Endothelial cell of hepatic sinusoid (primary cell): ENCODE data around the gene RNF151.
"Not testable (repeated sequence)": the region's sequence is repeated elsewhere in the genome, so short reads cannot be mapped to it uniquely, and the experiment has no call there.

Experiments
- in situ Hi-C: cut with HindIII; loops from 2 replicates; pipeline ENCODE4 v1.10.0; 2017; ENCODE audit warnings: low sequenced_read_pairs

RNF151 gene, protein sequence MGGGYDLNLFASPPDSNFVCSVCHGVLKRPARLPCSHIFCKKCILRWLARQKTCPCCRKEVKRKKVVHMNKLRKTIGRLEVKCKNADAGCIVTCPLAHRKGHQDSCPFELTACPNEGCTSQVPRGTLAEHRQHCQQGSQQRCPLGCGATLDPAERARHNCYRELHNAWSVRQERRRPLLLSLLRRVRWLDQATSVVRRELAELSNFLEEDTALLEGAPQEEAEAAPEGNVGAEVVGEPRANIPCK

DNA sequence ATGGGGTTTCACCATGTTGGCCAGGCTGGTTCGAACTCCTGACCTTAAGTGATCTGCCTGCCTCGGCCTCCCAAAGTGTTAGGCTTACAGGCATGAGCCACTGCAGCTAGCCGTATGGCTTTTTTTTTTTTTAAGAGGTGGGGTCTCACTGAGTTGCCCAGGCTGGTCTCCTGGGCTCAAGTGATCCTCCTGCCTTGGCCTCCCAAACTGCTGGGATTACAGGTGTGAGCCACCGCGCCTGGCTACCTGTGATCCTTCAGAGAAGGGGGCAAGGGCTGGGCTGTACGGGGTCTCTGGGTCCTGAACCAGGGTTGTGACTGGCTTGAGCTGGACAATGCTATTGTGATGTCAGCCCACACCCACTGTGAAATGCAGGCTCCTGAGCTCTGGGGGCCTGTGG is at the start of gene RNF151:
Gene RNF151, plus strand, starts transcription at position 397 of the 400 bp plus-strand sequence. CDS start 26 bp downstream, outside the sequence.
- in situ Hi-C loops, result loop anchor here (5.0 kb wide), 1 partner anchor 71 kb away; no protein-coding TSS in a partner anchor

DNA sequence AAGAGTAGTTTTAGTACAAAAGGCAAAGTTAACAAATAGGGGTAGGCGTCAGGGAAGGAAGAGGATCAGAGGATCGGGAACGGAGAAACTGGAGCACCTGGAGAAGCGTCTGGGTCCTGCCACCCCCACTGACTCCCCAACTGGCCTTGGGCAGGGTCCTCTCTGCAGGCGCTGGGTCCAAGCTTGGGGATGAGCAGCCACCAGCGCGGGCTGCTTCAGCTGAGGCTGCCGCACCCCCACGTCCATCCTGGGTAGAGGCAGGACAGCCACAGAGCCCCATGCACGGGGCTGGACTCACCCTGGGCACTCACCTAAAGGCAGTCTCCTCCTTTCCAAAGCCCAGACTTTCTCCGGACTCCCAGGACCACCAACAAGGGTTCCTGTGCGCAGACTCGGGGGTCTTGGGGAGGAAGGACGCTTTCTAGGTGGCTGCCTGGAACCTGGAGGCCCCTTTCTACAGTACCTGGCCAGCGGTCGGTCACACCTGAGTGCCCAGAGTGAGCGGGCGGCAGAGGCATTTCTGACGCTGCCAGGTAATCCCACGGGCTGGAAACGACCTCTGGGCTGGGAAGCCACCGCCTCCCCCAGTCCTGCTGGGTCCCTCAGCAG is 49.5 kb upstream of the RNF151 start:
- in situ Hi-C loops, result loop anchor here (5.0 kb wide), 1 partner anchor 65 kb away; no protein-coding TSS in a partner anchor

DNA sequence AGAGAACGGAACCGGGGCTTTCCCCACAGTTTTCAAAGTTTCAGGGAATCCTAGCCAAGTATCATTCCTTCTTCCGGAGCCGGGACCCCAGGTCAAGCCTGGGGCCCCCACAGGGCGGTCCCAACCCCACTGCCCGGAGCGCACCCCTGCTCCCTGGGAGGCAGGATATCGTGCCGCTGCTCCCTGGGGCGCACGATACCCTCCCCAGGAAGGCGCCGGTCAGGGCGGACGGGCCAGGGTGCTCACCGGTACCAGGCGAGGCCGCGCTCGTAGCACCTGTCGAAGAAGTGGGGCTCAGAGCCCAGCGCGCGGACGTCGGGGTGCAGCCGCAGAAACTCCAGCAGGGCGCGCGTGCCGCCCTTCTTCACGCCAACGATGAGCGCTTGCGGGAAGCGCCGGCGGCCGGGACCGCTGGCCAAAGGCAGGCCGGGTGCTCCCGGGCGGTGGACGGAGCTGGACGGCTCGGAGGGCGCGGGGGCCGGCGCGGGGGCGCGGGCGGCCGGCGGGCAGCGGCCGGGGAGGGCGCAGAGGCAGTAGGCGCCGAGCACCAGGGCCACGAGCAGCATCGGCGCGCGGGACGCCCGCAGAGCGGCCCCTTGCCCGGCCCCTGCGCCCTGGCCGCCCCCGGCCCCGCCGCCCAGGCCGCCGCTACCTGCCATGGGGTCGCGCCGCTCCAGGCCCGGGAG is 48.8 kb upstream of the RNF151 start:
- in situ Hi-C loops, result loop anchor here (5.0 kb wide), 1 partner anchor 66 kb away; no protein-coding TSS in a partner anchor

DNA sequence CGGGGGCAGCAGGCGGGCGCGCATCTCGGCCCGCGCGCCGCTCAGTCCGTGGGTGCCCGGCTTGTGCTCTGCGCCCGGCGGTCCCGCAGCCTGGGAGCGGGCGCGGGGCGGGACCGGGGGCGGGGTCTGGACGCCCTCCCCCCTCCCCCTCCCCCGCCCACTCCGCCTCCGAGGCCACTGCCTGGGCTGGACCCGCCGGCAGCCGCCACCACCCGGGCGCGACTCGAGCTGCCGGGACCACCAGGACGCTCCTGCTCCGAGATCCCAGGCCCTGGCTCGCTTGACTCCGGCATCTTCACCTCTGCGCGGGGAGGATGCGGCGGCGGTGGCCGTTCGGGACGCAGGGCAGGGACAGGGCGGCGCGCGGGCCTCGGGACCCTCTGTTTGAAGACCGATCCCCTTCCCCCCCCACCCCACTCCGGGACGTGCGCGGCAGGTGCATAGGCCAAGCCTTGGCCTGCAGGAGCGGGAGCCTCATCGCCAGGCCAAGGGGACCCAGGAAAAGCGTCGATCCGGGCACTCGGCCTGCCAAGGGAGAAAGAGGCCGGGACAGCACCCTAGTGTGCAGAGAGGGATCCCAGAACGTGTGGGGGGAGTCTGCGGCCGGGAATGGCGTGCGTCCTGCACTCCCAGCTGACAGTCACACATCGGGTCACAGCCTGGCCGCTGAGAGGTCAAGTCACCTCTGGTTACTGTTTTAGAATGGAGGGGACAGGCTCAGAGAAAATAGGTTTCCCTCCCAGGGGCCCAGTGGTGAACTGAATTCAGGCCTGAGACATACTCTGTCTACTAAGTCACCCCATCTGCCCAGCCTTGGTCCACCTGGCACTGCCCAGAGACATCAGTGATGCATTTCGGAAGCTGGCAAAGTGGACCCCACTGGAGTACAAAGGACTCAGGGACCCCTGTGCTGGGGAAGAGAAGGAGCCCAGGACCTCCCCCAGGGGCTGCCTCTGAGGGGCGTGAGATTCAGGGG is 48.0 kb upstream of the RNF151 start, which contains the start of gene HS3ST6:
Gene HS3ST6, minus strand, starts transcription at position 65 of the 976 bp plus-strand sequence. CDS start 92 bp downstream, outside the sequence.
- in situ Hi-C loops, result loop anchor here (5.0 kb wide), 1 partner anchor 66 kb away; no protein-coding TSS in a partner anchor

DNA sequence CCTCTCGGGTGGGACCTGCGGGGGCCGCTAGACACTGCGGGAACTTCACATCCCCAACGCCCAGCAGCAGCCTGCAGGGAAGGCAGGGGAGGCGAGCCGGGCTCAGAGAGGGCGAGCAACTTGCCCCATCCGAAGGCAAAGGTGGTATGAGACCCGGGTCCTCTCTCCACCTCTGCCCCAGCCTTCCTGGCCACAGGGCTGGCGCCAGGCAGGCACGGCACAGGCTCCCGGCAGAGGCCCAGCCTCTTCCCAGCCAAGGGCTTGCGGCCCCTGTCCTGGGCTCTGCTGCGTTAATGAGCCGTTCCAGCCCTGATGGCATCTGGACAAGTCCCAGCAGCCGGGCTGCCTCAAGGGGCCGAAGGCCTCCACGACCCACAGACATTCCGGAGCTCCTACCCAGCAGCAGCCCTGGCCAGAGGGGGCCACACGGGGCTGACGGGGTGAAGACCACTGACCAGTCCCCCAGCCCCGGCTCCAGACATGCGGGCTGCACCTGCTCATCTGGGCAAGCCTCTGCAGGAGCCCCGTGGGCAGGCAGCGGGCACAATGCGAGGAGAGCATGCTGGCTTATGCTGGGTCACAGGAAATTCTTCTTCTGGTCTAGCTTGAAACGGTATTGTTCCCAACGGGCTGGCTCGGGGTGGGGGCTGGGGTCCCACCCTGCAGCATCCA is 47.2 kb upstream of the RNF151 start:
- in situ Hi-C loops, result loop anchor here (5.0 kb wide), 1 partner anchor 67 kb away; no protein-coding TSS in a partner anchor

DNA sequence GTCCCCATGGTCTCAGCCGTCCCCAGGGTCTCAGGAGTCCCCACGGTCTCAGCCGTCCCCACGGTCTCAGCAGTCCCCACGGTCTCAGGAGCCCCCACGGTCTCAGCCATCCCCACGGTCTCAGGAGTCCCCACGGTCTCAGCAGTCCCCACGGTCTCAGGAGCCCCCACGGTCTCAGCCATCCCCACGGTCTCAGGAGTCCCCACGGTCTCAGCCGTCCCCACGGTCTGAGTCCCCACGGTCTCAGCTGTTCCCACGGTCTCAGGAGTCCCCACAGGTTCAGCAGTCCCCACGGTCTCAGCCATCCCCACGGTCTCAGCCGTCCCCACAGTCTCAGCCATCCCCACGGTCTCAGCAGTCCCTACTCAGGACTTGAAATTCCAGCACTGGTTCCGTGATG is 46.5 kb upstream of the RNF151 start:
- in situ Hi-C loops, result not testable (repeated sequence)

DNA sequence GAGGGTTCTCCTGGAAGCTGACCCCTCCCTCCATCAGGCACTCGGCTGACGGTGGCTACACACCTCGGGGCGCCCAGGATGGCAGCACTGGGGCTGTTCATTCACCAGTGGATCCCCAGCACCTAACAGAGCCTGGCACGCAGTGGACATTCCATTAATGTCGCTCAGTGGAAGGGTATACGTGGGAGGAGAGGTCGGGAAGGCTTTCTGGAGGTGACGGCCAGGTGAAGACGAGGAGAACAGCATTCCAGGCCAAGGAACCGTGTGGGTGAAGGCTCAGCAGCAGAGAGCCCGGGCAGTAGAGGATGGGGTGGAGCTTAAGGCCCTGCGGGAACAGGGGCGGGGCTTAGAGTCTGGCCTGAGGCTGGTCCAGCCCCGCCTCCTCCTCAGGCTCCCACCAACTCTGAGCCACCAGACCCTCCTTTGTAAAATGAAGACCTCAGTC is 45.9 kb upstream of the RNF151 start:
- in situ Hi-C loops, result no loop called here

DNA sequence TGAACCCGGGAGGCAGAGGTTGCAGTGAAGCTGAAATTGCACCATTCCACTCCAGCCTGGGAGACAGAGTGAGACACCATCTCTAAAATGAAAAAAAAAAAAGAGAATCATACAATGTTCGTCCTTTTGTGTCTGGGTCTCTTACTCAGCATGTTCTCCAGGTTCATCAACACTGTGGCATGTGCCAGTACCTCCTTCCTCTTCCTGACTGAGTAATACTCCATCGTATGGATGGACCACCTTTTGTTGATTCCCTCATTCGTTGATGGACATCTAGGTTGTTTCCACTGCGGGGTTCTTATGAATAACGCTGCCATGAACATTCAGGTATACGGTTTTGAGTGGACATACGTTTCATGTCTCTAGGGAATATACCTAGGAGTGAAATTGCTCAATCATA is 44.3 kb upstream of the RNF151 start:
- in situ Hi-C loops, result no loop called here

DNA sequence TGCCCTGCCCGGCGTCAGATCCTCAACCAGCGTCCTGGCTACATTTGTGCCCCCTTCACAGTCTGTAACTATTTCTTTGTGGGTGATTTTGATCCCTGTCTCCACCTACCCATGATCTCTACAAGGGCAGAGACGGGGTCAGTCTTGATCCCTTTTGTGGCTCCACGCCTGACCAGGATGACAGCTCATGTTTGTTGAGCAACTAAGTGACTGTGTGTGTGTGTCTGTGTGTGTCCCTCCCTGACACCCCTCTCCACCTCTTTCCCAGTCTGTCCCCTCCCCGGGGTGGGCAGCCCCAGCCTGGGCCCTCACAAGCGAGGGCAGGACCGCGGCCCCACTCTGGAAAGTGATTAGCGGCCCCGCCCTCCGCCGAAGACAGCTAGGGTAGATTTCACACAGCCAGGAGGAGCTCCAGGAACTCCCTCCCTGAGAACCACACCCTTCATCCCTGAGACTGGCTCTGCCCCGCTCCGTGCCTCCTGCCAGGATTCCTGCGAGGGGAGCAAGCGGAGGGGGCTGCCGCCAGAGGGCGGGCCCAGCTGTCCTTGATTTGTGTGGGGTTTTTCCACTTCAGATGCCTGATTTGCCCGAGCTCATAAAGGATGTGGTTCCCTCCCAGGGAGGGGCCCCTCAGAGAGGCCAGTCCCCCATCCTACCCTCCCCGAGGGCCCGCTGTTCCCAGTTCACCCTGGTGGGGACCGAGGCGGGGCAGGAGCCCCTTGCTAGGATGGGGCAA is 43.2 kb upstream of the RNF151 start:
- in situ Hi-C loops, result no loop called here

DNA sequence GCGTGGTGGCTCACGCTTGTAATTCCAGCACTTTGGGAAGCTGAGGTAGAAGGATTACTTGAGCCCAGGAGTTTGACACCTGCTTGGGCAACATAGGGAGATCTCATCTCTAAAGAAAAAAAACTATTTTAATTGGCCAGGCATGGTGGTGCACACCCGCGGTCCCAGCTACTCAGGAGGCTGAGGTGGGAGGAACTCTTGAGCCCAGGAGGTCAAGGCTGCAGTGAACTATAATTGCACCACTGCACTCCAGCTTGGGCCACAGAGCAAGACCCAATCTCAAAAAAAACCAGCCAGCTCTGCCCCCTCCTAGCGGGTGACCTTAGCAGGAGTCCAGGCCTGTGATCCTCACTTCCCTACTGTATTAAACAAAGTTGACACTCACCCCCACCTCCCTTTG is 42.6 kb upstream of the RNF151 start:
- in situ Hi-C loops, result no loop called here

DNA sequence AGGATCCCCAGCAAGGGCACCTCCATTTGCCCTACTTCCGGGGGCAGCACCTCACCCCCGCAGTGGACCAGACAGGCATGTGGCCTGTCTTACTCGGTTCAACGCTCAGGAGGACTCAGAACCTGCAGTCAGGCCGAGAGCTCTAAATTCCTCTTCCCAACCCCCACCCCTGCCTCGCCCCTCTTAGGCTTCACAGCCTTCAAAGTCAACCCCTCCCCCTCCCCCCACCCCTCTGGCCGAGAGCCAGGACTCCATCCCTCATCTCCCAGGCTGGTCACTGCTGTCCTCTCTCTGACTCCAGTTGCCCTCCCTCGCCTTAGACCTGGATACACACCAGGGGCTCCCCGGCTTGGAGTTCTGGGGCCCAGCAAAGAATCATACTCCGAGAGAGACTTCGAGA is 40.4 kb upstream of the RNF151 start:
- in situ Hi-C loops, result no loop called here

DNA sequence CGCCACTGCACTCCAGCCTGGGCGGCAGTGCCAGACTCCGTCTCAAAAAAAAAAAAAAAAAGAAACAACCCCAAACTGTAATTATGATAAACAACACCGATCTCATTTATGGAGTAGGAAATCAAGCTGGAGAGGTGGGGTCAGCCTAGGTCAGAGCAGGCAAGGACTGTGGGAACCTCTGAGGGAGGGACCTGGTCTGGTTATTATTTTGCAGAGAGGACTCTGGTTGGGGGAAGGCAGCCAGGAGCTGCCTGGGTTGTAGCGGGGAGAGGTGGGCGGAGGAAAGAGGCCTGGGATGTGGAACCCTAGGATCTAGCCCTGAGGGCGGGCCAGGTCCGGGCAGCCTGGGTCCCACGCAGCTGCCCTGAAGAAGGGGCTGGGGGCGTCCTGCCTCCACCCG is 37.6 kb upstream of the RNF151 start:
- in situ Hi-C loops, result no loop called here

DNA sequence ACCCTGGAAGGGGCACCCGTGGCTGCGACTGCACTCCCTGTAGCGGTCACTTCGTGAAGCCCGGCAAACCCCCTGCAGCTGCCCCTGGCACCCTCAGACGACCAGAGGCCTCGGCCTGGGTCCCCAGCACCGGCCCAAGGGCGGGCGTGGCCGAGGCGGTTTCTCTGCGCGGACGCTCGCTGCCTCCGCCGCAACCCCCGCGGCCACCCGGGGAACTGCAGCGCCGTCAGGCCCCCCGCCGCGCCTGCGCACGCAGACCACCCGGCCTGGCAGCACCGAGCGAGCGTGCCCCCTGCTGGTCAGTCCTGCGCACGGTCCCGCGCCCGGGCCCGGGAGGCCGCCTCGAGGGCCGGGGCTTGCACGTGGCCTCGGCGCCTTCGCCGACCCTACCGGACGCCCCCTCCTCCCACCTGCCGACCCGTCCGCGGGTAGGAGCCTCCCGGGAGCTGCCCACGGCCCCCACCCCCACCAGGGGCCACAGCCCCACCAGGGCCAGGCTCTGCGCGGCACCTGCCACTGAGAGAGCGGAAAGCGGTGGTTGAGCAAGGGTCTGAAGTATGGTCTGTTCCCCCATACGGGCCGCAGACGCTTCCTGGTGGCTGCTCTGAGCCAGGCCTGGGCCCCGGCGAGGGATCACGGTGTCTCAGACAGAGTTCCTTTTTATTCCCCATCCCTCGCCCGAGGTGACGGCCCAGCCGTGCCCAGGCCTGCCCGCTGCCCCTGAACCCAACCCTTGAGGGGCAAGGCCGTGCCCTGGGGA is 36.9 kb upstream of the RNF151 start:
- in situ Hi-C loops, result no loop called here

DNA sequence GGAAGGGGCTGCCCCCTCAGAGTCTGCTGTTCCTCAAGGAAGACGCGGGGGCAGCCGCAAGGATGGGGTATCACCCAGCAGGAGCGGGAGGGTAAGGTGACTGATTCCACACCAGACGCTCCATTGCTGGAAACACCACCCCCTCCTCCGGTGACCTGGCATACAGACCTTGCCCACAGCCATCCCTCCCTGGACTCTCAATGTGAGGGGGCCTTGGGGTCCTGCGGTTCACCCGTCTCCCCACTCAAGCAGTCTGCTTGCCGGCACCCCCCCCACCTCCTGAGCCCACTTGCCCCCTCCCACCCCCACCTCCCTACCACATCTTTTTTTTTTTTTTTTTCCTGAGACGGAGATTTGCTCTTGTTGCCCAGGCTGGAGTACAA is 36.3 kb upstream of the RNF151 start:
- in situ Hi-C loops, result no loop called here

DNA sequence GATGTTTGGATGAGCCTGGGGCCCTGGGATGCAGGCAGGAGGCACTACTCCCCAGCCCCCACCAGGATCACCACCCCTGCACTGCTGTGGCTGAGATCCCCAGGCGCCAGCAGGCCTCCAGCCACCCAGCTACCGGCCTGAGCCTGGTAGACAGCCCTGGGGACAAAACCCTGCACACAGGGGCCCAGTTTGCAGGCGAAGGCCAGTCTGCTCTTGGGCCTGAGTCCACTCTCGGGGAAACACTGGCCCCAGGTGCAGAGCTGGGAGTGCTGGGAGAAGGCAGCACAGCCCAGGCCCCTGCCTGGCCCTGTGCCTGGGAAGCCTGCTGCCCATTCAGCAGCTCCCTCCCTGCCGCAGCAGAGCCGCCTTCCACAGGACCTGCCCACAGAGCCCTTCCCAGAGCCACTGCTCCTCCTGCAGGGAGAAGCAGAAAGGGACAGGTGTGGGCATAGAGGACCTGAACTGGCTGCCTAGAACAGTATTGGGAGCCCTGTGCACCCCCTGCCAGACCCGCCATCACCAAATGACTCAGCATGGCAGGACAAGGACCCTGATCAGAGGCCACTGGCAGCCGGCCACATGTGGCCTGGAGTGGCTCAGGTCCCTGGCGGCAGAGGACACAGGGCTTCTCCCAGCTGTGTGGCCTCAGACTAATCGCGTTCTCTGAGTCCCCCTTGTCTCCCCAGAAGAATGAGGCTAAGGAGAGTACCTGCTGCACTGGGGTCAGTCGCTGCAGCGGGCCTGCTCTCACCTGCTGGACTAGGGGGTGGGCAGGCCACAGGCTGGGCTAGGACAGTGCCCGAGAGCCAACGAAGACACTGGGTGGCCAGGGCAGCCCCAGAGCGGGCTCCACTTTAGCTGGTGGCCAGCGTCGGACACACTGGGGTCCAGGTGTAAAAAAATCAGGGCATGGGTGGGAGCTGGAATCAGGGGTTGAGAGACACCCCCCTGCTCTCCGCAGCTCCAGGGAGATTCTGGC is 34.3 kb upstream of the RNF151 start:
- in situ Hi-C loops, result no loop called here

DNA sequence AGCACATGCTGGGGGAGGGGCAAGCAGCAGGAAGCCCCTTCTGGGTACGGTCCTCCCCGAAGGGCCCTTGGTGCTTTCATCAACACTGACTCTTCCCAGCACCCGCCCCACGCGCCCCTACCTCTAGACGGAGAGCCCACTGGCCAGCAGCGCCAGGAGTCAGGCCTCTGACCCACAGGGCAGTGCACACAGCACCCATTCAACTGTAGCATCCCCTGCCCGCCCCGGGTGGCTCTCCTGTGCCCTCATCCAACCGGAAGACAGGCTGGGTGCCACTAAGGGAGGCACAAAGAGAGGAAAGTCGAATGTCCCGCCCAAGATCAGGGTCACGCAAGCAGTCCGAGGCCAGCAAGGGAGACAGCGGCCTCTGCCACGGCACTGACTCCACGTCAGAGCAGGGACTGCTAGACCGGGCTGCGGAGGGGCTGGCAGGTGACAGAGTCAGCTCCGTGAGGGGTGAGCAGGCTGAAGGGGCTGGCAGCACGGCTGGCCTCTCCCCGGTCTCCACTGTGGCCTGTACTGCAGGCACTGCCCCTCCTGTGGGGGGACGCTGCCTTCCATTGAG is 33.5 kb upstream of the RNF151 start:
- in situ Hi-C loops, result no loop called here

DNA sequence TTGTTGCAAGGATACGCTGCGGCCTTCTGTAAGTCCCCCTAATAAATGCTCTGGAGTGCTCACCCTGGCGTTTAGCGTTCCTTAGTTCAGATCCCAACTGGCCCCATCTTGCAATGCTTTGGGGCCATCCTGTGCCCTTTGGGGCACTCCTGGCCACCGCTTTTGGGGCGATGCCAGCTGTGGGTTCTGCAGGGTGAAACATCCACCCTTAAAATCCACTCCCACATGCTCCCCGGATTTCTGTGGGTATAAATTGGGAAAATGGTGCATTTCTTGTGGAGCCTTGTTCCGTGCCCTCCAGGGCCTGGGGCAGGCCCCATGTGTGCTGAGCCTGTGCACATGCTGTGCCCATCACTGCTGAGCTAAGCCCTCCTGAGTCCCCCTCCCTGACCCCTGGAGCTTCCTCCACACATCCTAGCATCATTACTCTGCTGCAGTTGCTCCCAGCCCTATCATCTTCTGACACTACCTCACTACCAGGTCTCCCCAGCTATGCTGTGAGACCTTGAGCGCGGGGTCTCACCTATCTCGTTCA is 29.6 kb upstream of the RNF151 start:
- in situ Hi-C loops, result no loop called here
